SKM-1 (cell line): Measurements from ENCODE around the gene PPP1R9B.

ENCODE experiments used
- DNase-seq: peaks from one replicate; lab custom pipeline; 2025; ENCODE audit not compliant: unreplicated experiment; lab: John Stamatoyannopoulos, UW

The PPP1R9B gene

GRCh38 chr17:50129353-50129727, 21.1 kb downstream of the PPP1R9B start:
- no peak for DNase-seq

GRCh38 chr17:50128441-50129352, 21.8 kb downstream of the PPP1R9B start:
- DNase-seq: no peak

DNA sequence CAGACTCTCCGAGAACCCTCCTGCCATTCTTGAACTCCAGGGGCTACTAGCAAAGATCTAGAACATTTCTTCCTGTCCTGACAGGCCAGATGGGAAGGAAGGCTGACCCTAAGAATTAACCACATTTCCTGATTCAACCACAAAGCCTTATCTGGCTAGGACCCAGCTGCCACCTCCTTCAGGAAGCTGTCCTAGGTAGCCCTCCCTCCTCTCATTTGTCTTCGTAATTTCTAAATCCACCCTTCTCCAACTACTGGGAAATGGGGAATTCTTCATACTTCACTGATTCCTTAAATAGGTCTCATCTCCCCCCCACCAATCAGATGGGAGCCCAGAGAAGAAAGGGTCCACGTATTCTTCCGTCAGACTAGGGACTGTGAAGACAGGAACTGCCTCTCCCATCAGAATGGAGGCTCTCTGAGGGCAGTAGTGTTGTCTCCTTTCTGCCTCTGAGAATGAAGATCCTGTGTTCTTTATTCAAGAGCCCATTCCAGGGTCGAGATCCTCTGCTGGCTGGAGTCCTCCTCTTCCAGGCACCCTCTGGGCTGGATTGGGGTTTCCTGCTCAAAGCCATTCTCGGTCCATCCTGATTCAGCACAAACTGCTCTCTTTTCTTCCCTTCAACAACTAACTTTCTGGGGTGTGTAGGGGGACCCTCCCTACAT, 22.6 kb downstream of the PPP1R9B start:
- peak; percentile 16 for DNase-seq

DNA sequence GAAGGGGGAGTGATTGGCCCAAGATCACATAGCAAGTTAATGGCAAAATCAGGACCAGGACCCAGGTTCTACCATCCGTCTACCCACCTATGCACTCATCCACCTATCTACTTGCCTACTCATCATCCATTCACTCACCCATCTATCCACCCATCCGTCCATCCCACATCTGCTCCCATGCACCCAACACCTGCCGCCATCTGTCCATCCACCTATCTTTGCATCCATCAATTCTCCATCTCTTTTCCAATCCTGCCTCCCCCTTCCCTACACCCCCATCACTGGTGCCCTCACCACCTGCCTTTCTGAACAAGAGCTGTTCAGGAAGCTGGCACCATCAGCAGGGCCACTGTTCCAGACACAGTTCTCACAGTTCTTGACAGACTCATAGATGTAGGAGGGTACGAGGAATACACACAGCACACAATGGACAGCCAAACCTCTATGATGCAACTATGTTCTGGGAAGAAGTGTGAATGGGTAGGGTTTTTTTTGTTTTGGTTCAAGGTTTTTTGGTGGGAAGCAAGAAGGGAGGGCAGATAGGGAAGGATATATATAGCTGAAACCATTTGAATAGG, 25.0 kb downstream of the PPP1R9B start:
- no peak for DNase-seq

GRCh38 chr17:50123649-50124349, 26.7 kb downstream of the PPP1R9B start:
- DNase-seq: no peak

DNA sequence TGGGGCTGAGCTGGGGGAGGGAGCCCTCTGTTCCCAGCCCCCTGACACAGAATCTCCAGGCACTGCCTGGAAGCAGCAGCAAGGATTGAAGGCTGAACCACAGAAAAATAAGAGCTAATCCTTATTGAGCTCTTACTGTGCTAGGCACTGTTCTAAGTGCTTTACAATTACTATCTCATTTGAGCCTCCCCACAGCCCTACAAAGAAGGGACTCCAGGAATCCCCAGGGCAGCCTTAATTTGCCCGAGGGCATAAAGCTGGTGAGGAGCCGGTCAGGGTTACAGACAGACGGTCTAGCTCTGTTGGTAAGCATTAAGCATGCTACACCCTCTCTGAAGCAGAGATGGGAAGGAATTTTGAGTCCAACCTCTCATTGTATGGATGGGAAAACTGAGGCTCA, 27.5 kb downstream of the PPP1R9B start:
- no peak for DNase-seq

GRCh38 chr17:50120475-50121253, 29.8 kb downstream of the PPP1R9B start:
- DNase-seq: no peak

- no peak for DNase-seq
These were observed 31.7 kb downstream of the PPP1R9B start for GRCh38 chr17:50118828-50119218.

DNA sequence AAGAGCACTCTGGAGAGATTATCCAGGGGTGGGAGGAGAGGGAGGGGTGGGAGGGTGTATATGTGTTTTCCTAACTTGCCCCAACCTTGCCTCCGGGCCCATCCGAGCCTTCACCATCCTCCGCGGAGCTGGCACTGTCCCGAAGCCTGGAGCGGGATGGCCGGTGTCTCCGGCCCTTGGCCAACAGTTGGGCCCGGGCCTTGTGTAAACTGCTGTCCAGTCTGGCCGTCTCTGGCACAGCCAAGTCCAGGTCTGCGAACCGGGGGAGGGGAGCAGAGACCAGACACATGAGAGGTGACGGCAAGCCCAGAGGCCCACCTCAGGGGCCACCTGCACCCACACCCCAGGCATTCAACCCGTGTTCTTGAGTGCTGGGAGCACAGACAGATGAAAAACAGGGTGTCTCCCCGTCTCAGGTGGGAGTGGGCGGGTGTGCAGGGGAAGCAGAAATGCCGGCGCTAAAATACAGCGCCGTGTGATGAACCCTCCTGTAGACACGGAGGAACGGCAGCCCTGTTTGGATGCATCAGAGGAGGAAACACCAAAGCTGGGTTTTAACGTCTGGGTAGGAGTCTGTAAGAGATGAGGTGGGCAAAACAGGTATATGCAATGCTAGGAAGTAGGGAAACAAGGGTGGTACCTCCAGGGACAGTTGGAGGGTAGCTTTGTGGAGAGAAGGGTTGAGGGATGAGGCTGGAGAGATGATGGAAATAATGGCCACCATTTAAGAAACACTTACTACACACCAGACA, 32.2 kb downstream of the PPP1R9B start:
- DNase-seq: no peak

DNA sequence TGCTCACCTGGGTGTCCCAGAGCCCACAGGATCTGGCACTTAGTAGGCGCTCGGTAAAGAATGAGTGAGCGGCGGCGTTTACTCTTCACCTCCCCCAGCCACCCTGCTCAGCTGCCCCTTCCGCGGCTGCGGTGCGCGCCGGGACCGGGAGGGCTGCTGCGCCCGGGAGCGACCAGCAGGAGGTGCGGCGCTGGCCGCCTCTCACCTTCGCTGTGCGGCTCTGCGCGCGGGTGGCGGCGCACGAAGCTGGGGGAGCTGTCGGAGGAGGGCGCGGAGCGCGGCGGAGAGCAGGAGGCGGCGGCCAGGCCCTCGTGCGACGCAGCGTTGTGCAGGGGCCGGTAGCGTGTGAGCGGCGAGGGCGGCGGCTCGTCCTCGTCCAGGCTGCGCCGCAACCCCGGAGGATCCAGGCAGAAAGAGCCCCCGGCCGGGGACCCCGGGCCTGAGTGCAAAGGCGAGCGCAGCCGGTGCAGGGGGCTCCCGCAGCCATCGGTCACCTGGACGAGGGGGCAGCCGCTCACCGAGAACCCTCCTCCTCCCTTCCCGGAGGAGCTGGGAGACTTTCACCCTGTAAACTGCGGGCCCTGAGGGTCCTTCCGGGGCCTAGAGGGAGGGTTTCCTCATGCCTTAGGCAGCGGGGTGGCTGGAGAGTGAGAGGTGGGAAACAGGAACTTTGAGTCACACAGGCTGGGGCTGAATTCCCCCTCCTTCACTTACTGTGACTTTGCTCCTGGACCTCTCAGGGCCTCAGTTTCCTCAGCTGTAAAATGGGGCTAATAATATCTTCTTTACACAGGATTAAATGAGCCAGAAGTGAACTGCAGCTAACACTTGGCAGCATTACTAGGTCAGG, 33.0 kb downstream of the PPP1R9B start:
- no peak for DNase-seq

GRCh38 chr17:50115756-50116155, 34.7 kb downstream of the PPP1R9B start:
- DNase-seq: no peak

- peak; percentile 60 for DNase-seq
These were observed 35.6 kb downstream of the PPP1R9B start for GRCh38 chr17:50114849-50115357.

GRCh38 chr17:50114401-50114800, 36.1 kb downstream of the PPP1R9B start:
- no peak for DNase-seq

DNA sequence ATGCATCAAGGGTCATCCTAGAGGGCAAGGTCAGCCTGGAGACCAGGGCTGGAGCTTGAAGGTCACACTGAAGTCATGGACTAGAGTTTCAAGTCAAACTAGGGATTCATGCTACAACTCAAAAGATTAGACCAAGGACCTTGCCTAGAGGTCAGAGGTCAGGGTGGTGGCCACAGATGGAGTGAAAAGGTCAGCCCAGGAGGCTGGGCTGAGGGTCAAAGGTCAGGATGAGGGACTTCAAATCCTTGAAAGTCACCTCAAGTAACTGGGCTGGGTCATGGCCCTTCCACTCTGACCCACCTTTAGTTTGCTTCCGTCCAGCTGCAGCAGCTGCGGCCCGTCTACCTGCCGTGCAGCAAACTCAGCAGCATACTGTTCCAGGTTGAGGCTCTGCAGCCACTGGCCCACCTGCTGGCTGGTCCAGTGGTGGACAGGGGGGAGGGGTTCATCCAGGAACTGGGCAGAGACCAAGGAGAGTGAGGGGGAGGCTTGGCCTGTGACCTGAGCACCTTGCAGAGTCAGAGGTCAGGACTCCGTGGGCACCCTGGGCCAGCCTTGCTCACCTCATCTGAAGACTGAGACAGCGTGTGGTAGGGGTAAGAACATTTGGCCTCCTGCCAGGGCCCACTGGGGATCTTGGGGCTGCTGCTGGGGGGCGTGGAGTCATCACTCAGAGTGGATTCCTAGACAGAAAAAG, 36.7 kb downstream of the PPP1R9B start:
- DNase-seq: no peak

DNA sequence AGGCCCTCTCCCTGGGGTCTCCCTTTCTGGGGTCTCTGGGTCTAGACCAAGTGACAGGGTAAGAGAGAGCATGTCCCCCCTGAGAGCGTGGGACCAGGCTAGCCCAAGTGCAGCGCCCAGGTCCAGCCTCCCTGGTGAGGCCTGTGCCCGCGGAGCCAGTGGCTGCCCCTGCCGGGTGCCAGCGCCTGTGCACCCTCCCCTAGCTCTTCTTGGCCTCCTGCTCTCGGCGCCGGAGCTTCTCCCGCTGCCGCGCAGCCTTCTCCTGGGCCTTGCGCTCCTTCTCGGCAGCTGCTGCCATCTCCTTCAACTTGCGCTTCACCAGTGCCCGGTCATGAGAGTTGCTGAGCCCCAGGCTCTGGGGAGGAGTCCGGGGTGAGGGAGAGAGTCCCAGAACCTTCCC, 37.8 kb downstream of the PPP1R9B start:
- DNase-seq: no peak

DNA sequence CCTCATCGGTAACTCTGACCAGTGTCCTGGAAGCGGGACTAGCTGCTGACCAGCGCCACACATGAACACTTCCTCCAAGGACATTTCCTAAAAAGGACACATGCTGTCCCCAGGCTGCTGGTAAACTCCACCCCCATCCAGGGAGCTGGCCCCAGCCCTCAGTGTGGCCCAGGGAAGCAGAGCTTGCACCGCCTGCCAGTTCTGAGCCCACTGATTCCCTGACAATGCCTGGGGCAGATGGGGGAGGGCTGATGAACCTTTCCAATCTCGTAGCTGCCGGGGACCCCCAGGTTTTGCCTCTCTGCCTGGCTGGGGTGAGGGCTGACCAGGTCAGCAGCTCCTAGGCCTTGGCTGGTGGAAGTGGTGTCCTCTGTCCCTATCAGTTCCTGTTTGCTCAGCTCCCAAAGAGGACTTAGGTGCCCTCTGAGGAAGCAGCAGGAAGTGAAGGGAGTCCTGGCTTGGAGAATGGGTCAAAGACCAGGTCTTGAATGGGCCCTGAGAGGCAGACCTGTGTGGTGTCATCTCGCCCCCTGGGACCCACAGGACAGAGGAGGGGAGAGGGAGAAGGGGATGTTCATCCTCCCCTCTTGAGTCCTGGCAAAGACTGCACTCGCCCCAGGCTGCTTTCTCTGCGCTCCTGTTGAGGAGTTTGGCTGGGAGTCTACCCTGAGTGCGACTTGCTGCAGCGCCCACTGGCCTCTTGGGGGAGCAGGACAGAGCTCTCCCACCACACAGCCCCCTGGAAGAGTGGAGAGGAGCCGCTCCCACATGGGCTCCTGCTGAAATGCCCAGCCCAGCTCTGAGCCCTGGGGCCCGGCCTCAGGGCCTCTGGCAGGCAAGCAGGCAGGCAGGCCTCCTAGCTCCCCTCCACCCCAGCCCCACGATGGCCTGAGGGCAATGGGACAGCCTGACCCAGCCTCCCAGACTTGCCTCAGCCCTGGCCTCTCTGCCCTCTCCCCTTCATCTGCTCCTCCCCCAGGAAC, 38.5 kb downstream of the PPP1R9B start:
- DNase-seq: no peak
